Fibroblast of peridontal ligament (primary cell): ENCODE results near the gene EFEMP2.
"Not testable (repeated sequence)": the region's sequence is repeated elsewhere in the genome, so short reads cannot be mapped to it uniquely, and the experiment has no call there.

Experiments used
- DNase-seq: peaks from one replicate; pipeline ENCODE4 v3.0.0-alpha.2; 2010; ENCODE audit errors: extremely low read depth

The EFEMP2 gene

DNA sequence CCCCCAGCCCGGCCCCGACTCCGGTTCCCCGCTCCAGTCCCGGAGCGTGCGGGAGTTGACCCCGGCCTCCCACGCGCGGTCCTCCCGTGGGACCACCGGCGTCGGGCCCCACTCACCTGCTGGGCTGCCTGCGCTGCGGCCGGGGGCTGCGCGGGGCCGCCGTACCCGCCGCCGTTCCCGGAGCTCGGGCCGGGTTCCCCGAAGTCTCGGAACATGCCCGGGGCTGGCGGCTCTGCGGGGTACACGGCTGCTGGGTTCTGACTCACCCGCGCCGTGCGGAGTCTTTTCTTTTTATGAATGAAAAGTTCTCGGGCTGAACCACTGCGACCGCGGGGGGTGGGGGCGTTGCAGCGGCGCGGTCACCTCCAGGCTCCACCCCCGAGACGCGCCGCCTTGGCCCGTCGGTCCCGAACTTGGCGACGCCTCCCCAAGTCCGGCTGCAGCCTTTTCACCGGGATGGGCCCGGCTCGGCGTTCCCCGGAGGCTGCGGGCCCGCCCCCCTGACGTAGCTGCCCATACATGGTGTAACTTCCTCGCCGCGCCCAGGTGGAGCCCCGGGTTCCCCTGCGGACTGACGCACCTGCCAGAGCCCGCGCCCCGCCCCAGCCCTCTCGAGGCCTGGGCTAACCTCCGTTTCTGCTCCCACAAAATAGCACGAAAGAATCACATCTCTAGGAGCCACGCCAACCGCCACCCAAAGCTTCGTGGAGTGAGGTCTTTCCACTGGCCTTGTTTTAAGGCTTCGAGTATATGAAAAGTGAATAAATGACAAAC lies 27.7 kb upstream of the EFEMP2 start, which contains the start of gene FOSL1:
TSS of gene FOSL1 (minus strand) at position 264 of the 774 bp plus-strand sequence. CDS start at position 215, 49 bp downstream.
- peak; percentile 92 for DNase-seq

DNA sequence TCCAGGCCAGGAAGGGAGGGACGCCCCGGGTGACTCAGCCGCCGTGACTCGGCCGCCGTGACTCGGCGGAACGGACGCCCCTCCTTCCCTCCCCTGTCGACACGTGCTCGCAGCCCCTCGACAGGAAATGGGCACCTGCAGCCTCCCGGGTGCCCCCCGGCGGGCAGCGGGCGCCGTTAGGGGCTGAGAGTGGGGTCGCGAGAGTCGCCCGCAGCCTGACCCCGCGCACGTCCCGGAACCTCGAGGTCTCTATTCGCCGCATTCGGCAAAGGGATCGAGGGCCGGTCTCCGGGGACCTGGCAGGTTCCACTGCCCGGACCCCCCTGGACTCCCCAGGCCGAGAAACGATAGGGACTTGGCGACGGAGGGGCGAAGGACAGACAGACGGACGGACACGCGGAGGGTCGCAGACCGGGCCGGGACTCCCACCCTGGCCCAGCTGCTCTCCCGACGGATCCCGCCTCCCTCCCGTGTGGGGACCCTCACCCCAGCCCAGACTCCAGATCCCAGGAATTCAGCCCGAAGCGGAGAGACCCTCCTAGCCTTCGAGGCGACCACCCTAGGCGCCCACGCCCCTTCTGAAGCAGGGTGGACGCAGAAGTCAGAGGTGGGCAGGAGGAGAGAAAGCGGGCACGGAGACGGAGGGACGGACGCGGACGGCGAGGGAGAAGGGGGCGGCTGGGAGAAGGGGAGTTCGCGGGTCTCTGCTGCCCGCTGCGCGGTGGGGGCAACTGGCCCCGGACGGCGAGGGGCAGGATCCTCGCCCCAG lies 26.9 kb upstream of the EFEMP2 start:
- DNase-seq: peak; percentile 53

DNA sequence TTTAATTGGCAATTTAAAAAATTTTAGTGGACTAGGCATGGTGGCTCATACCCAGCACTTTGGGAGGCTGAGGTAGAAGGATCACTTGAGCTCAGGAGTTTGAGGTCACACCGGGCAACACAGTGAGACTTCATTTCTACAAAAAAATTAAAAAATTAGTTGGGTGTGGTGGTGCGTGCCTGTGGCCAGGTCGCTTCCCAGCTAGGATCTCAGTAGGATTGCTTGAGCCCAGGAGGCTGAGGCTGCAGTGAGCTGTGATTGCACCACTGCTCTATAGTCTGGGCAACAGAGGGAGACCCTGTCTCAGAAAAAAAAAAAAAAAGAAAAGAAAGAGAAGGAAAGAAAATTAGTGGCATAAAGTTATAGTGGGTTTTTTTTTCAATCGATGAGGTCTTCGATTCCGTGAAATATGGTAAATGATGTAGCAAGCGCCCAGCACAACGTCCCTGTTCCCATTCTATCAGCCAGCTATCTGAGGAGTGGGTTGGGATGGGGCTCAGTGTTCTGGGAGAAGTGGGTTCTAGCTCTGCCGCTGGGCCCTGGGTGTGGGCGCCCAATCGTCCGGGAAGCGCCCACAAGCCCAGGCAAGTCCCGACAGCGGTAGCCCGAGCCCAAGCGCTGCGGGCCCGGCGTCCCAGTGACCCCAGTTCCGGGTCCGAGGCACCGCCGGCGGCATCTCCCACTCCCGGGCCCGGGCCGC lies 26.2 kb upstream of the EFEMP2 start:
- peak; percentile 41 for DNase-seq

DNA sequence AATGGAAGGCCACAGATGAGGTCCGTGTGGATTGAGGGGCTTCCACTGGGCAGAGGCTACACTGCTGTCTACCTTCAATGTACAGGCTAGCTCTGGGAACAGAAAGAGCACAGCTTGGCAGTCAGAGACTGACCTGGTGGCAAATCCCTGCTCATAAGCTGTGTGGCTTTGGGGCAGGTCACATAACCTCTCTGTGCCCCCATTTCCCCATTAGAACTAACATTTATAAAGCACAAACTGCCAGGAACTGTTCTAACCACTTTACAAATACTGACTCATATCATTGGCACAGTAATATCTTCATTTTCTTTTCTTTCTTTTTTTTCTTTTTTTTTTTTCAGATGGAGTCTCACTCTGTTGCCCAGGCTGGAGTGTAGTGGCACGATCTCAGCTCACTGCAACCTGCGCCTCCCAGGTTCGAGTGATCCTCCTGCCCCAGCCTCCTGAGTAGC lies 24.4 kb upstream of the EFEMP2 start:
- peak; percentile 57 for DNase-seq

DNA sequence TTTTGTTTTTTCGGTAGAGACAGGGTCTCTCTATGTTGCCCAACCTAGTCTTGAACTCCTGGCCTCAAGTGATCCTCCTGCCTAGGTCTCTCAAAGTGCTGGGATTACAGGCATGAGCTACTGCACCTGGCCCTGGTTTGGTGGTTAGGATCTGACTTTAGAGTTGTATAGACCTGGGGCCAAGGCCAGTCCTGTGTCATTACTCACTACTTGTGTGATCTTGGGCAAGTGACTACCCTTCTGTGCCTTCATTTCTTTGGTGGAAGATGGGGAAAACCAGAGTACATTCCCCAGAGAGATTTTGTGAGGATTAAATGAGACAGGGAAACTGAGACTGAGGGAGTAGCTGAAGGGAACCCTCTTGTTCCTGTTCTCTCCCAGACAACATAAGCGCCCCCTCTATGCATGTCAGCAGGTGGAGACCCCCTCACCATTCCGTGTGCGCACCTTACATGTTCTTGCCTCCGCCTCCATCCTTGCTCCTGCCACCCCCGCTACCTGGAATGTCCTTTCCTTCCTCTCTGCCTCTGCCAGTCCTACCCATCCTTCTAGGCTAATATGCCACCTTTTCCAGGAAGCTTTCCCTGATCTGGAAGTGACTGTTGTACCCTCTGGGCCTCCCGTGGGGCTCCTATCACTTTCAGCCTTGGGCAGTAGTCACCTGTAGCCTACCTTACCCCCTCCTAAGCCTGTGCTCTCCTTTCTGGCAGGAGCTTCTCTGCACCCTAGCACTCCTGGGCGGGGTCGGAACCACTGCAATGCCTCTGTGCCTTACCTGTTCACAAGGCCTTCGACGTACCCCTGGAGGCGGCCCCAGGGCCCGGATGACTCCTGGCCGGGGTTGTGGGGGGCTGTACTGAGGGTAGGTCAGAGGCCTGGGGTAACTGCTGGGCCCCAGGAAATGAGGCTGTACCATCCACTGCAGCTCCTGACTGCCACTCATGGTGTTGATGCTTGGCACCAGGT lies 23.7 kb upstream of the EFEMP2 start:
- DNase-seq: no peak

DNA sequence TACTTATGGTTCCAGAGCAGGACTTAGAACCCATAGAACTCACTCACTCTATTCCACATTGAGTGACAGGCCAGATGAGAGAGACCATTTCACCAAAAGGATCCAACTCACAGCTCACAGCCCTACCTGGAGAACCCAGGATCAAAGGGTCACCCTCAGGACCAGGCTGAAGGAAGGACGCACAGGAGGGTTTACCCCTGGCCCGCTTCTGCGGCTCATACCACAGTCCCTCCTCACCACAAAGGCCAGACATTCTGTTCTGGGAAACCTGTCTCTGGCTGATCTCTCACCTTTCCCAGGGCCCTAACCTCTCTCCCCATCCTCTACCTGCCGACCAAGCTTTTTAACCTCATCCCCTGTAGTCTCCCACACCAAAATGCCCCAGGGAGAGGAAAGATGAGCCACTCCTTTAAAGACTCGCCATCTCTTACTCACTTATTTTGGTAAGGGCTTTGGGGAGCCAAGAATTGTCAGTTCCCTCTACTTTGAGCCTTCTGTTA lies 22.9 kb upstream of the EFEMP2 start:
- DNase-seq: no peak

DNA sequence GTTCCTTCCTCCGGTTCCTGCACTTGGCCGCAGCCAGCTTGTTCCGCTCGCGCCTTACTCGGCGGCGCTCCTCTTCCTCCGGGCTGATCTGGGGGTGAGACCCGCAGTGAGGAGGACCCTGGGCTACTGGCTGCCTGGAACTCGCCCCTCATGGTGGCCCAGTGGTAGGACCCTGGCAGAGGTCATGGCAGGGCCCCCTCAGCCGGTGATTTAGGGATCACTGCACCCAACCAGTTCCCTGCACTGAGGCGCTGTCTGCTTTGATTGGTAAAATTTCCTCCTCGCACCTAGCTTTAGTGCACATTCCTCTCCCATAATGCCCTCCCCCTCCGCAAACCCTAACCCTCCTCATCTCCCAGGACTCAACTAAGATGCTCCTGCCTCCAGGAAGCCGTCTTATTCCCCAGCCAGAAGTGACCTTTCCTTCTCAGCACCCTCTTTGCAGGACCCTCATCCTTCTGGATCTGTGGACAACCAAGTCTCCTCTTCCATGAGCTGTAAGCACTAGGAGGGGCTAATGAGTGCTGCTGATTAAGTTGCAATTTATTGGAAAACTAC lies 21.5 kb upstream of the EFEMP2 start:
- DNase-seq: no peak

DNA sequence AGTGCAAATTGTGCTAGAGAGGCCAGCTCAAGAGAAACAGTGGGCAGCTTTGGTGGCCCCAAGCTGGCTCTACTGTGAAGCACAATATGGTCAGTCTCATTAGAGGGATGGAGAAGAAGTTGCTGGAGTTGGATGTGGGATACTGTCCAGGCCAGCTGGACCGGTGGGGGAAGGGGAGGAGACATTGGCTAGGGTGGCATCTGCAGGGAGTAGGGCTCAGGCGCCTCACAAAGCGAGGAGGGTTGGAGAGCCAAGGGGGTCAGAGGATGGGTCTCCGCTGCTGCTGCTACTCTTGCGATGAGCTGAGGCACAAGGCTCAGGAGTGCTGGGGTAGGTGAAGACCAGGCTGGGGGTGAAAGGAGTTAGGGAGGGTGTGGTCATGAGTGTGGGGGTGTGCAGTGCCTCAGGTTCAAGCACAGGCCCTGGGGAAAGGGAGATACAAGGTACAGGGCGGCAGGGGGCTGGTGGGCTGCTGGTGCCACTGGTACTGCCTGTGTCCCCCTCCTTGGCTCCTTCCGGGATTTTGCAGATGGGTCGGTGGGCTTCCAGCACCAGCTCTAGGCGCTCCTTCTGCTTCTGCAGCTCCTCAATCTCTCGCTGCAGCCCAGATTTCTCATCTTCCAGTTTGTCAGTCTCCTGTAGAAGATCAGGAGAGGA lies 20.2 kb upstream of the EFEMP2 start:
- no peak for DNase-seq

DNA sequence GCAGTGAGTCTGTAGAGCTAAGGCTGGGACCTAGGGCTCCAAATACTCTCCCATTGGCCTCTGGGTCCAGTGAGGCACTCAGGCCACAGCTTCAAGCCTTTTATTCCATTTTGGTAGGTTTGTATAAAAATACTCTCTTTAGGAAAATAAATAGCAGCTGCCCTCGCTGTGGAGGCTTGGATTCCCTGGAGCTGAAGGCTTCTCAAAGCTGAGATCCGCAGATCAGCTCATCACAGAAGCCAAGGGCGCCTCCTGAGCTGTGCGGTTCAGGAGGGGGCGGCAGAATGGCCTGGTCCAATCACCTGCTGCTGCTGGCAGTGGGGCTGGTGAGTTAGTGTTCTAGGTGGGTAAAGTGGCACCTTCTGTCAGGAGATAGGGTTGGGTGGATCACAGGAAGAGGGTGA lies 19.5 kb upstream of the EFEMP2 start:
- DNase-seq: not testable (repeated sequence)

DNA sequence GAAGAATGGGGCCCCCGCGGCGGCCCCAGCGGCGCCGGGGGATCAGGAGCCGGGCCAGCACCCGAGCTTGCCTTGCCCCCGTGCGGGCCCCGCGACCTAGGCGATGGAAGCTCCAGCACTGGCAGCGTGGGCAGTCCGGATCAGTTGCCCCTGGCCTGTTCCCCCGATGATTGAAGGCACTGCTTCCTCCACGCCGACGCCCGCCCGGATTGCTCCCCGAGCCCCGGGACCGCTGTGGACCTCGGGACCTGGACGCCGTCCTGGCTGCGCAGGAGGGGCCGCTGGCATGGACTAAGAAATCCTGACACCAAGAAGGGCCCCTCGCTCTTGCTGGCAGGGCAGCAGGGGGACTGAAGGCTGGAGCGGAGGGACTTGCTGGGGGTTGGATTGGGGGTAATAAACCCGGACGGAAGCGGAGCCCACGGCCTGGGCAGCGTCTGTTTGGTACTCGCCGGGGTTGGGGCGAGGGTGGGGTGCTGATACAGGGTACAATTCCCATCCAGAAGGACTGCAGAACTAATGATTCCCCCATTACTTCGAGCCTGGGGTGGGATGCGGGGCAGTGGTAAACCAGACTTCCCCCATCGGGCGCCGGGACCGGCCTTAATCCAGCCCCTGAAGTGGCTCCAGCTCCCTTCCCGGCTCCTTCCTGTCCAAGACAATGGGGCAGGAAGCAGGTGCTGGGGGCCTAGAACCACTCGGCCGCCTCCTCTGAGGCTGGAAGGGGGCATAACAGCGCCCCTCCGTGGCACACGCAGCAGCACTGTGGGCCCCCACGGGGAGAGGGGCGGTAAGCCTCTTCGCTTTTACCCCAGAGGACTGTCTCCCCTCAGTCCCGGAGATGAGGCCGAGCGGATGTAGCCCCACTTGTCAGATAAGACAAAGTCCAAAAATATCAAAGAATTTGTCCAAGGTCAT lies 18.9 kb upstream of the EFEMP2 start:
- no peak for DNase-seq

DNA sequence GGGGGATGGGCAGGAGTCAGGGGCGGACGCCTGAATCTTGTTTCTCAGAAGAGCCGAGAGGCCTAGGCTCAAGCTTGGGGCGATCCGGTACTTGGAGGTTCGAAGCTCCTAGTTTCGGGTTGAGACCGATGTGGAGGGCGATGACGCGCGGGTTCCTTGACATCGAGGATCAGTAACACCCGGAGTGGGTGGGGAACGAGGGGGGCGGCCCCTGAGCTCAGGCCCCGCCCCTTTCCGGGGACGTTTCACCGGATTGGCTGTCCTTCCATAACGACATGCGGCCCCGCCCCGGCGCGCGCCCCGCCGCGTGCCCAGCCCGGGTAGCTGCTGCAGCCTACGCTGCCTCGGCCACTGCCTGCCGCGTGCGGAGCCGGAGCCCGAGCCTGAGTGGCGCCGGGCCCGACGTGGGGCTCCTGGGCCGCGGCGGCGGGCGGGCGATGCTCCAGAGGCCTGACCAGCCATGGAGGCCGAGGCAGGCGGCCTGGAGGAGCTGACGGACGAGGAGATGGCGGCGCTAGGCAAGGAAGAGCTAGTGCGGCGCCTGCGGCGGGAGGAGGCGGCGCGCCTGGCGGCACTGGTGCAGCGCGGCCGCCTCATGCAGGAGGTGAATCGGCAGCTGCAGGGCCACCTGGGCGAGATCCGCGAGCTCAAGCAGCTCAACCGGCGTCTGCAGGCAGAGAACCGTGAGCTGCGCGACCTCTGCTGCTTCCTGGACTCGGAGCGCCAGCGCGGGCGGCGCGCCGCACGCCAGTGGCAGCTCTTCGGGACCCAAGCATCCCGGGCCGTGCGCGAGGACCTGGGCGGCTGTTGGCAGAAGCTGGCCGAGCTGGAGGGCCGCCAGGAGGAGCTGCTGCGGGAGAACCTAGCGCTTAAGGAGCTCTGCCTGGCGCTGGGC lies 18.0 kb upstream of the EFEMP2 start, which contains the start of gene CCDC85B:
TSS of gene CCDC85B (plus strand) at position 350 of the 895 bp plus-strand sequence. CDS start at position 461, 111 bp downstream.
- peak; percentile 95 for DNase-seq

DNA sequence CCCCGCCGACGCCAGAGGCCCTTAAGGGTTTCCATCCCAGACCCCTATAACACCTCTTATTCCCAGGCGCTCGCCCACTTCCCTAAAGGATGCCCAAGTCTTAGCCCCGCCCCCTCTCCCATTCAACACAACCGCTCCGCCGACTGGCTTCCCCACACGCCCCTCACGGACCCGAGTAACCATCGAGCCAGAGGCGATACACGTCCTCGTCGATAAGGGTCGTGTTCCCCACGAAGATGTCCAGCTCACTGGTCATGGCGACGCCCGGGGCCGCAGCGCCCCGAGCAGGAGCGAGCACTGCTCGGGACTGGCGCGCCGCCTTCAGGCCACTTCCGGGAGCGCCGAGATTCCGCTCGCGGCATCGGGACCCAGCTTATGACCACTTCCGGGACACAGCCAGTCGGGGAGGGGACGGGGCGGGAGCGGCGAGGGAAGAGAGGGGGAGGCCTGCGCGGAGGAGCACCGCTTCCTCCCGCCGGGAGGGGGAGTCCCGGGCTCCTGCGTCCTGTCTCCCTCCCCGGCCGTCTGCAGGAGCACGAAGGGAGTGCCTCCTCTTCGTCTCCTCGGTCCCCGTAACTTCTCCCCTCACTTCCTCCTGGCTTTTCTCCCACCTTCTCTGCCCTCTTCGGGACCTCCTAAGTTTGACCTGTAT lies 15.7 kb upstream of the EFEMP2 start, which contains the start of gene FIBP:
TSS of gene FIBP (minus strand) at position 309 of the 652 bp plus-strand sequence. CDS start at position 256, 53 bp downstream.
- peak; percentile 93 for DNase-seq

DNA sequence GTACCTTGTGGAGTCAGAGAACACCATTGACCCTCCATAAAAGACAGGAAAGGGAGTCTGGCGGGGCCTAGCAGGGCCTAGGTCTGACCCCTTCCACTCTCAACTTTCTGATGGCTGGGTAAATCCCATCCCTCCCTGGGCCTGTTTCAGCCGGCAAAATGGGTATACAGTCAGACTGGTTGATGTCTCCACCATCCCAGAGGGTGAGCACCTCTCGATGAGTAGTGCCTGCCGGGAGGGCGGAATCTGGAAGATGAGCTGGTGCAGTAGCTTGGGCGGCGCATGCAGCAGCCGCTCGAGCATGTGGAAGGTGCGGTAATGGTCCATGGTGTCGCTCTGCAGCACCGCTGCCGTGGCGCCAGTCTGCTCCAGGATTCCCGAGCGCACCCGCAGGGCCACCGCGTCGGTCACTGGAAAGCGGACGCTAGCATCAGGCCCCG lies 15.1 kb upstream of the EFEMP2 start:
- no peak for DNase-seq

DNA sequence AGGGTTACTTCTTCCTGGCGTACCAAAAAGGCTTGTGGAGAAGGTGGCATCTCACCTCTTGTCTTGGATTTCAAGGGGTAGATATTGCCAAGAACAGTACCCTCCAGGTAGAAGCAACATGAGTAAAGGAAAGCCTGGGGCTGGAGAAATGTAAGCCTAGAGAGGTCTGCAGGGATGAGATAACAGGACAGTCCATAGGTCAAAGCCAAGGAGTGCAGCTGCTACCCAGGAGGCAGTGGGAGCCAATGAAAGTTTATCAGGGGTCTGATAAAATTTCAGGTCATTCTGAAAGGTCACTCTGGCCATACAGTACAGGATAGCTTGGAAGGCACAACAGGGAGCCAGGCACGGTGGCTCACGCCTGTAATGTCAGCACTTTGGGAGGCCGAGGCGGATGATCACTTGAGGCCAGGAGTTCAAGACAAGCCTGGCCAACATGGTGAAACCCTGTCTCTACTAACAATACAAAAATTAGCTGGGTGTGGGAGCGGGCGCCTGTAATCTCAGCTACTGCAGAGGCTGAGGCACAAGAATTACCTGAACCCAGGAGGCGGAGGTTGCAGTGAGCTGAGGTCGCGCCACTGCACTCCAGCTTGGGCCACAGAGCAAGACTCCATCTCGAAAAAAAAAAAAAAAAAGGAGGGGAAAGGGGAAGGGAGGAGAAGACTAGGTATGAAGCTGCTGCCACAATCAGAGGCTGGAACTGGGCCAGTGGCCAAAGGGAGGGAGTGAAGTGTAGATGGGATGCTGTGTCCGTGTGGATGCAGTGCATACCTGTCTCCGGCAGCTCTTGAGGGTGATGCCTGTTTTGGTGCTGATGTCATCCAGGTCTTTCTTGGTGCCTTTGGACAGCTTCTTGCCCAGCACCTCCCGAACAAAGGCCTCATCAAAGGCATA lies 14.5 kb upstream of the EFEMP2 start:
- no peak for DNase-seq

DNA sequence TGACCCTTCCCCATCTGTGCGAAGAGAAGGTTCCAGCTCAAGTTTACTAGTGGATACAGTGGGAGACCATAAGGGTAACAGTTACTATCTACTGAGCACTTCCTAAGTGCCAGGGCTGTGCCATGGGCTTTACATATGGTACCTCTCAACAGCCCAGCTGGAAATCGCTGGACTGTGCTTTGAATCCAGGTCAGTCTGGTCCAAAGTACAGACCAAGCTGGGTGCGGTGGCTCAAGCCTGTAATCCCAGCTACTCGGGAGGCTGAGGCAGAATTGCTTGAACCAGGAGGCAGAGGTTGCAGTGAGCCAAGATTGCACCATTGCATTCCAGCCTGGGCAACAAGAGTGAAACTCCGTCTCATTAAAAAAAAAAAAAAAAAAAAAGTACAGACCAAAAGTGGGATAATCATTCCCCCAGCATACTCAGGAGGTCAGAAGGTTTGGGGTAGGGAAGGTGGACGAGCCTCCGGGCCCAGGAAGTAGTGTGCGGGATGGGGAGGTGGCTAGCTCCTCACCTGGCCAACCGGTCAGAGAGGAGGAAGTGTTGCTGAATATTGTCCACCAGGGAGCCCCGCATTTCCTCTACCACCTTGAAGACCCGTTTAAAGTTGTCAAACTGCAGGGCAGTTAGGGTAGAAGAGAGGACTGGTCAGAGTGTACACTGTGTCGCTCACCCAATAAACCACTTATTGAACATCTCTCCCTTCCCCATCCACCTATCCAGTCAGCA lies 13.4 kb upstream of the EFEMP2 start:
- DNase-seq: no peak
